Liver (tissue), 3 donors: ENCODE results near the gene SLX4.

Experiments
- FOXA1 ChIP-seq: IDR thresholded peaks from 2 replicates; pipeline ENCODE4 v1.6.1; 2016; ENCODE audit warnings: antibody characterized with exemption
- GABPA ChIP-seq, 2 donors: IDR thresholded peaks in 1 of 2; conservative IDR thresholded peaks in 1 of 2; 2 replicates each; pipeline ENCODE4 v1.6.1; 2016; ENCODE audit warnings: antibody characterized with exemption in 2 of 2, mild to moderate bottlenecking in 1 of 2, moderate library complexity in 1 of 2
- HNF4A ChIP-seq, 2 donors: conservative IDR thresholded peaks; 2 replicates each; pipeline ENCODE4 v1.6.1; 2016; ENCODE audit warnings: antibody characterized with exemption in 2 of 2, mild to moderate bottlenecking in 2 of 2
- JUND ChIP-seq, 2 donors: IDR thresholded peaks; 2 replicates each; pipeline ENCODE4 v1.6.1; 2016; ENCODE audit warnings: antibody characterized with exemption in 2 of 2
- RAD21 ChIP-seq, 2 donors: IDR thresholded peaks; 2 replicates each; pipeline ENCODE4 v1.6.1; 2016; ENCODE audit warnings: antibody characterized with exemption in 2 of 2, mild to moderate bottlenecking in 2 of 2
- RXRA ChIP-seq, 2 donors: IDR thresholded peaks; 2 replicates each; pipeline ENCODE4 v1.6.1; 2017 to 2018; ENCODE audit warnings: antibody characterized with exemption in 2 of 2, mild to moderate bottlenecking in 1 of 2
- SP1 ChIP-seq: IDR thresholded peaks from 2 replicates; pipeline ENCODE4 v1.6.1; 2018; ENCODE audit warnings: antibody characterized with exemption, mild to moderate bottlenecking
- TAF1 ChIP-seq: conservative IDR thresholded peaks from 2 replicates; pipeline ENCODE4 v1.6.1; 2016; ENCODE audit warnings: antibody characterized with exemption, mild to moderate bottlenecking
- TF ChIP-seq, protein P1 (sequence below): fragments of 150-350 bp; IDR thresholded peaks from 2 replicates; pipeline ENCODE4 v1.5.1; 2017; ENCODE audit warnings: improper control_type of control experiment, low read depth, low read length; ENCODE audit not compliant: missing input control
- TF ChIP-seq, protein P2 (sequence below): IDR thresholded peaks from 2 replicates; pipeline ENCODE4 v1.6.1; 2016; ENCODE audit warnings: antibody characterized with exemption
- TF ChIP-seq, protein P3 (sequence below): IDR thresholded peaks from 2 replicates; pipeline ENCODE4 v1.6.1; 2016; ENCODE audit warnings: antibody characterized with exemption, mild to moderate bottlenecking
- TF ChIP-seq, protein P4 (sequence below): IDR thresholded peaks from 2 replicates; pipeline ENCODE4 v1.6.1; 2016; ENCODE audit warnings: antibody characterized with exemption
- TF ChIP-seq, protein P5 (sequence below): IDR thresholded peaks from 2 replicates; pipeline ENCODE4 v1.6.1; 2016; ENCODE audit warnings: antibody characterized with exemption
- donor health status: healthy.
- donor health status: healthy.

DNA sequence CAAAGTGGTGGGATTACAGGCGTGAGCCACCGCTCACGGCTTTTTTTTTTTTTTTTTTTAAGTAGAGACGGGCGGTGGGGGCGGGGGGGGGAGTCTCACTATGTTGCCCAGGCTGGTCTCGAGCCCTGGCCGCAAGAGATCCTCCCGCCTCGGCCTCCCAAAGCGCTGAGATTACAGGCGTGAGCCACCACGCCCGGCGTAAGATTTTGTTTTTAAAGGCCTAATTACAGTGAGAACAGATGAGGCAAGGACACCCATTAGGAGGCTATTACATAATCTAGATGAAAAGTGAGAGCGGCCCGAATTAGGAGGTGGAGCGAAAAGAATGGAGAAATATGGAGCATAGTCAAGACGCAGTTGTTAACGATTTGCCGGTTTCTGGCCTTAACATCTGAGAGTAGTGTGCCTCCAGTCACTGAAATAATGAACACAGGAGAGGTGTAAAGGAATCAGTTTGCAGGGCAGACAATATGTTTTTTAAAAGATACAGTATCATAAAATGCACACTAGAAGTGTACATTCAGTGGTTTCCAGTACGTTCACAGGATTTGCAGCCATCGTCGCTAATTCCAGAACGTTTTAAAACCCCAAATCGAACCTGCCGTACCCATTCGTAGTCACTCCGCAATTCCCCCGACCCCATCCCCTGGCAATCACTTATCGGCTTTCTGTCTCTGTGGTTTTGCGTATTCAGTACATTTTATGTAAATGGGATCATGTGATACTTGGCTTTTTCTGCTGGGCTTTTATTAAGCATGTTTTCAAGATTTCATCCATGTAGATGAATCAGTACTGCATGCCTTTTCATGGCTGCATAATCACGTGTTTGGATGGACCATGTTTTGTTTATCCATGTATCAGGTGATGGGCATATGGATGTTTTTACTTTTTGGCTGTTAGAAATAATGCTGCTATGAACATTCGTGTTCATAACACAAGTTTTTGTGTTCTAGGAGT, 1.4 kb upstream of the SLX4 start:
- TF ChIP-seq, protein P1, sequence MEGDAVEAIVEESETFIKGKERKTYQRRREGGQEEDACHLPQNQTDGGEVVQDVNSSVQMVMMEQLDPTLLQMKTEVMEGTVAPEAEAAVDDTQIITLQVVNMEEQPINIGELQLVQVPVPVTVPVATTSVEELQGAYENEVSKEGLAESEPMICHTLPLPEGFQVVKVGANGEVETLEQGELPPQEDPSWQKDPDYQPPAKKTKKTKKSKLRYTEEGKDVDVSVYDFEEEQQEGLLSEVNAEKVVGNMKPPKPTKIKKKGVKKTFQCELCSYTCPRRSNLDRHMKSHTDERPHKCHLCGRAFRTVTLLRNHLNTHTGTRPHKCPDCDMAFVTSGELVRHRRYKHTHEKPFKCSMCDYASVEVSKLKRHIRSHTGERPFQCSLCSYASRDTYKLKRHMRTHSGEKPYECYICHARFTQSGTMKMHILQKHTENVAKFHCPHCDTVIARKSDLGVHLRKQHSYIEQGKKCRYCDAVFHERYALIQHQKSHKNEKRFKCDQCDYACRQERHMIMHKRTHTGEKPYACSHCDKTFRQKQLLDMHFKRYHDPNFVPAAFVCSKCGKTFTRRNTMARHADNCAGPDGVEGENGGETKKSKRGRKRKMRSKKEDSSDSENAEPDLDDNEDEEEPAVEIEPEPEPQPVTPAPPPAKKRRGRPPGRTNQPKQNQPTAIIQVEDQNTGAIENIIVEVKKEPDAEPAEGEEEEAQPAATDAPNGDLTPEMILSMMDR, result no peak
- TF ChIP-seq RAD21 (IDR thresholded peaks at IDR 0.05) (no peak), TAF1 (no peak), JUND (IDR thresholded peaks at IDR 0.05) (no peak), SP1 (no peak), RXRA (IDR thresholded peaks at IDR 0.05) (no peak), FOXA1 (no peak), GABPA (IDR thresholded peaks at IDR 0.05 in 1 of 2, conservative IDR thresholded peaks at IDR 0.05 in 1 of 2) (no peak), HNF4A (conservative IDR thresholded peaks at IDR 0.05) (no peak)
- TF ChIP-seq, protein P2, sequence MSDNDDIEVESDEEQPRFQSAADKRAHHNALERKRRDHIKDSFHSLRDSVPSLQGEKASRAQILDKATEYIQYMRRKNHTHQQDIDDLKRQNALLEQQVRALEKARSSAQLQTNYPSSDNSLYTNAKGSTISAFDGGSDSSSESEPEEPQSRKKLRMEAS, result no peak
- TF ChIP-seq, protein P3, sequence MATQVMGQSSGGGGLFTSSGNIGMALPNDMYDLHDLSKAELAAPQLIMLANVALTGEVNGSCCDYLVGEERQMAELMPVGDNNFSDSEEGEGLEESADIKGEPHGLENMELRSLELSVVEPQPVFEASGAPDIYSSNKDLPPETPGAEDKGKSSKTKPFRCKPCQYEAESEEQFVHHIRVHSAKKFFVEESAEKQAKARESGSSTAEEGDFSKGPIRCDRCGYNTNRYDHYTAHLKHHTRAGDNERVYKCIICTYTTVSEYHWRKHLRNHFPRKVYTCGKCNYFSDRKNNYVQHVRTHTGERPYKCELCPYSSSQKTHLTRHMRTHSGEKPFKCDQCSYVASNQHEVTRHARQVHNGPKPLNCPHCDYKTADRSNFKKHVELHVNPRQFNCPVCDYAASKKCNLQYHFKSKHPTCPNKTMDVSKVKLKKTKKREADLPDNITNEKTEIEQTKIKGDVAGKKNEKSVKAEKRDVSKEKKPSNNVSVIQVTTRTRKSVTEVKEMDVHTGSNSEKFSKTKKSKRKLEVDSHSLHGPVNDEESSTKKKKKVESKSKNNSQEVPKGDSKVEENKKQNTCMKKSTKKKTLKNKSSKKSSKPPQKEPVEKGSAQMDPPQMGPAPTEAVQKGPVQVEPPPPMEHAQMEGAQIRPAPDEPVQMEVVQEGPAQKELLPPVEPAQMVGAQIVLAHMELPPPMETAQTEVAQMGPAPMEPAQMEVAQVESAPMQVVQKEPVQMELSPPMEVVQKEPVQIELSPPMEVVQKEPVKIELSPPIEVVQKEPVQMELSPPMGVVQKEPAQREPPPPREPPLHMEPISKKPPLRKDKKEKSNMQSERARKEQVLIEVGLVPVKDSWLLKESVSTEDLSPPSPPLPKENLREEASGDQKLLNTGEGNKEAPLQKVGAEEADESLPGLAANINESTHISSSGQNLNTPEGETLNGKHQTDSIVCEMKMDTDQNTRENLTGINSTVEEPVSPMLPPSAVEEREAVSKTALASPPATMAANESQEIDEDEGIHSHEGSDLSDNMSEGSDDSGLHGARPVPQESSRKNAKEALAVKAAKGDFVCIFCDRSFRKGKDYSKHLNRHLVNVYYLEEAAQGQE, result no peak
- TF ChIP-seq, protein P4, sequence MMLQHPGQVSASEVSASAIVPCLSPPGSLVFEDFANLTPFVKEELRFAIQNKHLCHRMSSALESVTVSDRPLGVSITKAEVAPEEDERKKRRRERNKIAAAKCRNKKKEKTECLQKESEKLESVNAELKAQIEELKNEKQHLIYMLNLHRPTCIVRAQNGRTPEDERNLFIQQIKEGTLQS, result no peak
- TF ChIP-seq, protein P5, sequence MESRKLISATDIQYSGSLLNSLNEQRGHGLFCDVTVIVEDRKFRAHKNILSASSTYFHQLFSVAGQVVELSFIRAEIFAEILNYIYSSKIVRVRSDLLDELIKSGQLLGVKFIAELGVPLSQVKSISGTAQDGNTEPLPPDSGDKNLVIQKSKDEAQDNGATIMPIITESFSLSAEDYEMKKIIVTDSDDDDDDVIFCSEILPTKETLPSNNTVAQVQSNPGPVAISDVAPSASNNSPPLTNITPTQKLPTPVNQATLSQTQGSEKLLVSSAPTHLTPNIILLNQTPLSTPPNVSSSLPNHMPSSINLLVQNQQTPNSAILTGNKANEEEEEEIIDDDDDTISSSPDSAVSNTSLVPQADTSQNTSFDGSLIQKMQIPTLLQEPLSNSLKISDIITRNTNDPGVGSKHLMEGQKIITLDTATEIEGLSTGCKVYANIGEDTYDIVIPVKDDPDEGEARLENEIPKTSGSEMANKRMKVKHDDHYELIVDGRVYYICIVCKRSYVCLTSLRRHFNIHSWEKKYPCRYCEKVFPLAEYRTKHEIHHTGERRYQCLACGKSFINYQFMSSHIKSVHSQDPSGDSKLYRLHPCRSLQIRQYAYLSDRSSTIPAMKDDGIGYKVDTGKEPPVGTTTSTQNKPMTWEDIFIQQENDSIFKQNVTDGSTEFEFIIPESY, result no peak
